Testis (tissue), 3 donors: ENCODE data around the gene WNK1. TPM values are rescaled to one million over a fixed set of nuclear protein-coding genes. Genes with fewer than 3 reads are reported as not detected.

ENCODE experiments used
- DNase-seq: peaks from one replicate; pipeline ENCODE4 v3.0.0-alpha.2; 2019
- H3K27ac ChIP-seq, 2 donors: fragments of 200-600 bp; sonication (generic); one replicate each; pipeline ENCODE4 v1.5.1; 2019
- H3K27me3 ChIP-seq: fragments of 200-600 bp; sonication (generic); one replicate; pipeline ENCODE4 v1.5.1; 2019
- H3K36me3 ChIP-seq: fragments of 200-600 bp; sonication (generic); one replicate; pipeline ENCODE4 v1.5.1; 2017; ENCODE audit warnings: low read depth; ENCODE audit errors: missing control alignments
- H3K4me1 ChIP-seq: fragments of 200-600 bp; sonication (generic); one replicate; pipeline ENCODE4 v1.5.1; 2019
- H3K4me3 ChIP-seq, 2 donors: fragments of 200-600 bp; sonication (generic); one replicate each; pipeline ENCODE4 v1.5.1; 2017 to 2019
- H3K9me3 ChIP-seq: fragments of 200-600 bp; sonication (generic); one replicate; pipeline ENCODE4 v1.5.1; 2017
- POLR2A ChIP-seq: fragments of 450-650 bp; IDR thresholded peaks from one replicate; pipeline ENCODE4 v1.6.1; 2017; ENCODE audit warnings: antibody characterized with exemption, mild to moderate bottlenecking, moderate library complexity
- whole genome bisulfite sequencing, 2 donors: methylation state at CpG; one replicate each; pipeline ENCODE4 v1.1.5; 2018; 5-methylcytosine and 5-hydroxymethylcytosine counted together
- intact Hi-C: fragments of 100-400 bp; cut with DNase I; formaldehyde crosslinking; loops from one replicate; pipeline ENCODE4 v1.15.1; 2023; ENCODE audit warnings: low total_unique reads
- polyA plus RNA-seq: library from polyadenylated mRNA; stranded (reverse); fragments of 350-450 nt; fragmentation: Illumina TruSeq; extraction: RNeasy Lipid Tissue Mini Kit (QIAGEN cat#74804); gene quantifications from one replicate; pipeline ENCODE4 v1.2.3, GENCODE V29; 2014; ENCODE audit warnings: low read depth, low replicate concordance; ENCODE audit not compliant: insufficient read depth
- total RNA-seq, 2 donors: library from RNA; depleted of rRNA; stranded (reverse); fragments of >200 nt; gene quantifications; one replicate each; pipeline ENCODE4 v1.2.3, GENCODE V29; 2016
- TF ChIP-seq, protein P1 (sequence below), 3 experiments: fragments of 450-650 bp in 2 of 3; fragments of 200-600 bp in 1 of 3; sonication (generic) in 1 of 3; IDR thresholded peaks; one replicate each; pipeline ENCODE4 v1.5.1; 2016 to 2019; ENCODE audit warnings: antibody characterized with exemption in 3 of 3, mild to moderate bottlenecking in 2 of 3, moderate library complexity in 1 of 3

The WNK1 gene
- total and polyA plus RNA-seq, 3 donors from 2014 or later = 152 to 276 (median 259) TPM

DNA sequence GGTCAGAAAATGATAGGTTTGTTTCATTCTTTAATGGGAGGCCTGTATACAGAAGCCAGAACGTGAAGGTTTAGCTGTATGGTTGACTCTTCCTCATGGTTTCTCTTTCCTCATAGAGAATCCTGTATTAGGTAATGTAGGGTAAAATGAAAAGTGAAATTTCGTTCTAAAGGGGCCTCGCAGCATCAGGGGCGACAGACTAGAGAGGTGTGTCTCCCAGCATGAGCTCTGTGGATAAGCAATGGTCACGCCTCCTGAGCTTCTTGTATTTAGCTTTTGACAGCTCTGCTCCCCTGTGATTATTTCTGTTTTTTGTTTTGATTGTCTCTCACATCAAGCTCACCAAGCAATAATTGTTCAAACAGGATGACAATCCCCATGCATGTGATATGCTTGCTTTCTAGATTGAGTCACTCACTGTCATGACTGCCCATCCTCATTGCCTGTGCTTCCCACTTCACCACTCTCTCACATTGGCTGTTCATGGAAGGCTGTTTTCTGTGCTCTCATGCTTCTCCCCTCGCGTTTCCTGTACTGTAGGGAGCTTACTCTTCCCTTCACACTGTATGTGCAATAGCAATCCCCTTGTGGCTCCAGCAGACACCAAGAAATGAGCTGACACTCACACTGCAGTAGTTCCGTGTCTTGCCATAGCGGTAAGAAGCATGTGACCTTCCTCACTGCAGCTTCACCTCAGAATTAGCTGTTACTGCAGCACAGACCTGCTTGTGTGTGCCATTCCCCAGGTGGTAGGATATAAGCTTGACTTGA, 153.1 kb downstream of the WNK1 start:
- H3K27ac ChIP-seq = no peak overlapping the region
- H3K4me3 ChIP-seq = no peak overlapping the region
- WGBS, 2 donors = 91 to 94% methylated on average over 9 of the region's 9 CpGs
- intact Hi-C loops = no loop called here
- H3K9me3 ChIP-seq = no peaks in the 10 kb centered on the region
- H3K4me1 ChIP-seq = no peaks in the 10 kb centered on the region
- H3K27me3 ChIP-seq = no peaks in the 10 kb centered on the region
- no peaks in the 10 kb centered on the region for H3K36me3 ChIP-seq
- DNase-seq = no peak
- TF ChIP-seq, protein P1, sequence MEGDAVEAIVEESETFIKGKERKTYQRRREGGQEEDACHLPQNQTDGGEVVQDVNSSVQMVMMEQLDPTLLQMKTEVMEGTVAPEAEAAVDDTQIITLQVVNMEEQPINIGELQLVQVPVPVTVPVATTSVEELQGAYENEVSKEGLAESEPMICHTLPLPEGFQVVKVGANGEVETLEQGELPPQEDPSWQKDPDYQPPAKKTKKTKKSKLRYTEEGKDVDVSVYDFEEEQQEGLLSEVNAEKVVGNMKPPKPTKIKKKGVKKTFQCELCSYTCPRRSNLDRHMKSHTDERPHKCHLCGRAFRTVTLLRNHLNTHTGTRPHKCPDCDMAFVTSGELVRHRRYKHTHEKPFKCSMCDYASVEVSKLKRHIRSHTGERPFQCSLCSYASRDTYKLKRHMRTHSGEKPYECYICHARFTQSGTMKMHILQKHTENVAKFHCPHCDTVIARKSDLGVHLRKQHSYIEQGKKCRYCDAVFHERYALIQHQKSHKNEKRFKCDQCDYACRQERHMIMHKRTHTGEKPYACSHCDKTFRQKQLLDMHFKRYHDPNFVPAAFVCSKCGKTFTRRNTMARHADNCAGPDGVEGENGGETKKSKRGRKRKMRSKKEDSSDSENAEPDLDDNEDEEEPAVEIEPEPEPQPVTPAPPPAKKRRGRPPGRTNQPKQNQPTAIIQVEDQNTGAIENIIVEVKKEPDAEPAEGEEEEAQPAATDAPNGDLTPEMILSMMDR (IDR thresholded peaks at IDR 0.05) = no peak
- TF ChIP-seq POLR2A = no peak

DNA sequence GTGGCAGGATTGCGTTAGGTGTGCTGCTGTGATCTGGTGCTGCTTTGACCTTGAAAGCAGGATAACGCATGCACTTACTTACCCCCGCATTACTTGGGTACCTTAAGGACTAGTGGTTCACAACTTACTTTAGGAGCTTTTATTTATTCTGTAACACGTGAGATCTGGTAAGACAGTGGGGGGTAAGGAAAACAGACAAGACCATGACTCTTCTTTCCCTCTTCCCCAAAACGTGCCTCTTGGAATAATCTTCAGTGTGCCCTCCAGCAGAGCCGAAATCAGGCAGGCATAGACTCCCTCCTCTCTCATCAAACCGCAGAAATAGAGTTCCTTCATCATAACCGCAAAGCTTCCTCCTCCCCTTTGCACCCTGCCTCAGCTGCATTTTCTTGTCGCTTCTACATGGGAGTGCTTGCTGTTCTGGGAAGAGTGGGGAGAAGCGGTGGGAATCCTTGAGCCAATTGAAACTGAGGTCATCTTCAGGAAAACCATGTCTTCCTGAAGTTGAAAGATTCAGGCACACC, 153.7 kb downstream of the WNK1 start:
- DNase-seq = no peak

DNA sequence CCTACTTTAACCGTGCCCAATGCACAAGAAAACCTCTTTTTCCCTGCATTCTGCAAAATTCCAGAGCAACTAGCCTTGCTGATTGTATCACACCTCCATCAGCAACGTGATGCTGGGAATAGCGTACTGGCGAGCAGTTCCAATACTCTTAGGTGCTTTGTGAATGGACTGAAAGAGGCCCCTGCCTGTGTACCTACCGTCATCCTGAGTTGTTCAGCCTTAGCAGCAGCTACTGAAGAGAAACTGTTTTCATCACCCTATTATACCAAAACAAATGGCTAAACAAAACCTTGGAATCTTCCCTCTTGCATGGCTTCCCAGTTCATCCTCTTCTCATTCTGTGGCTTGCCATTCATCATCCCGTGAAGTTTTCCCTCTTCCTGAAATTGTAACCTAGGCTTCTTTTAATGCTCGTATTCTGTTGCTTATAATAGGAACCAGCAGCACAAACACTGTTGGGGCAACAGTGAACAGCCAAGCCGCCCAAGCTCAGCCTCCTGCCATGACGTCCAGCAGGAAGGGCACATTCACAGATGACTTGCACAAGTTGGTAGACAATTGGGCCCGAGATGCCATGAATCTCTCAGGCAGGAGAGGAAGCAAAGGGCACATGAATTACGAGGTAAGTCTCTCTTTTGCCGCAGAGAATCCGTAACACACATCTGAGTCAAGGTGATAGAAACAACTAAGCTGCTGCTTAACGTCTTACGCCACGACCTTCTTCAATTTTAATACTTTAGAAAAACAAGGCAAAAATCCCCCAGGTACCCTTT, 155.2 kb downstream of the WNK1 start:
- intact Hi-C loops = no loop called here
- TF ChIP-seq, protein P1 (IDR thresholded peaks at IDR 0.05) = no peak
- TF ChIP-seq POLR2A = no peak
- Histone ChIP-seq H3K36me3 (no peaks in the 10 kb centered on the region), H3K9me3 (no peaks in the 10 kb centered on the region), H3K27ac (no peak overlapping the region), H3K27me3 (no peaks in the 10 kb centered on the region), H3K4me3 (no peak overlapping the region), H3K4me1 (no peaks in the 10 kb centered on the region)
- DNase-seq = no peak
- 79 to 84% methylated on average over 16 of the region's 16 CpGs for WGBS, 2 donors

More for the DNA sequence above, 153.7 kb downstream of the WNK1 start:
- no peaks in the 10 kb centered on the region for H3K36me3 ChIP-seq
- no peaks in the 10 kb centered on the region for H3K9me3 ChIP-seq
- no peak for TF ChIP-seq POLR2A
- TF ChIP-seq, protein P1 (IDR thresholded peaks at IDR 0.05) = no peak
- no peak overlapping the region for H3K27ac ChIP-seq
- intact Hi-C loops = no loop called here
- 79 to 80% methylated on average over 10 of the region's 10 CpGs for WGBS, 2 donors
- no peaks in the 10 kb centered on the region for H3K27me3 ChIP-seq
- H3K4me3 ChIP-seq = no peak overlapping the region
- no peaks in the 10 kb centered on the region for H3K4me1 ChIP-seq

DNA sequence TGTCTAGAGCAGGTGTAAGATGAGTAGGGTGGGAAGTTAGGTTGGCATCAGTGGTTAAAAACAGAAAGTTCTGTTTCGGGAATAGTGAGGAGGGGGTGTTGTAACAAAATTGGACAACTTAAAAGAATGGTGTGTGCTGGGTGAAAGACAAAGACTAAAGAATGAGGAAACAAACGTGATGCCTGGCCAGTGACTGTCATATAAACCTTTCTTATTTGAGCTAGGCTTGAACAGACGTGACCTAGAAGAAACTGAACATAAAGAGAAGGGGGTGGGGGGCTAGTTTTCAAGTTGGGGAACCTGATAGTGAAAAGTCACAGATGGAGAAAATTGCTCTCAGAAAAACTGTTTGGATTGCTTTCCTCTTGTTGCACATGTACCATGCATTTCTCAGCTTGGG, 157.5 kb downstream of the WNK1 start:
- intact Hi-C loops = no loop called here
- no peak for DNase-seq
- H3K27ac ChIP-seq = no peak overlapping the region
- no peaks in the 10 kb centered on the region for H3K9me3 ChIP-seq
- peaks cover 6% of the 10 kb centered on the region for H3K4me1 ChIP-seq
- H3K4me3 ChIP-seq = no peak overlapping the region
- WGBS, 2 donors = 78 to 80% methylated on average over 3 of the region's 3 CpGs
- no peaks in the 10 kb centered on the region for H3K36me3 ChIP-seq
- TF ChIP-seq, protein P1 (IDR thresholded peaks at IDR 0.05) = no peak
- no peak for TF ChIP-seq POLR2A
- no peaks in the 10 kb centered on the region for H3K27me3 ChIP-seq
